ENCODE data around the gene IL32.

DNA sequence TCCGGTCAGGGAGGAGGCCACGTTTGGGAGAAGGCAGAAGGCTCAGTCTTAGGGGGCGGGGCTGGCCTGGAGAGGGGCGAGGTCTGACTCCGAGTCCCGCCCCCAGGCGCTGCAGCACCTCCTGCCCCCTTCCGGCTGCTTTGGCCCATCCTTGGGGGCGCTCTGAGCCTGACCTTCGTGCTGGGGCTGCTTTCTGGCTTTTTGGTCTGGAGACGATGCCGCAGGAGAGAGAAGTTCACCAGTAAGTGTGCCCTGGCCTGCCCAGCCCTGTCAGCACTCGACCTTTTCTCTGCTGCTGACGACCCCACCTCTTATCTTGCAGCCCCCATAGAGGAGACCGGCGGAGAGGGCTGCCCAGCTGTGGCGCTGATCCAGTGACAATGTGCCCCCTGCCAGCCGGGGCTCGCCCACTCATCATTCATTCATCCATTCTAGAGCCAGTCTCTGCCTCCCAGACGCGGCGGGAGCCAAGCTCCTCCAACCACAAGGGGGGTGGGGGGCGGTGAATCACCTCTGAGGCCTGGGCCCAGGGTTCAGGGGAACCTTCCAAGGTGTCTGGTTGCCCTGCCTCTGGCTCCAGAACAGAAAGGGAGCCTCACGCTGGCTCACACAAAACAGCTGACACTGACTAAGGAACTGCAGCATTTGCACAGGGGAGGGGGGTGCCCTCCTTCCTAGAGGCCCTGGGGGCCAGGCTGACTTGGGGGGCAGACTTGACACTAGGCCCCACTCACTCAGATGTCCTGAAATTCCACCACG is 43.8 kb upstream of the IL32 start:
- TF ChIP-seq, protein P1, sequence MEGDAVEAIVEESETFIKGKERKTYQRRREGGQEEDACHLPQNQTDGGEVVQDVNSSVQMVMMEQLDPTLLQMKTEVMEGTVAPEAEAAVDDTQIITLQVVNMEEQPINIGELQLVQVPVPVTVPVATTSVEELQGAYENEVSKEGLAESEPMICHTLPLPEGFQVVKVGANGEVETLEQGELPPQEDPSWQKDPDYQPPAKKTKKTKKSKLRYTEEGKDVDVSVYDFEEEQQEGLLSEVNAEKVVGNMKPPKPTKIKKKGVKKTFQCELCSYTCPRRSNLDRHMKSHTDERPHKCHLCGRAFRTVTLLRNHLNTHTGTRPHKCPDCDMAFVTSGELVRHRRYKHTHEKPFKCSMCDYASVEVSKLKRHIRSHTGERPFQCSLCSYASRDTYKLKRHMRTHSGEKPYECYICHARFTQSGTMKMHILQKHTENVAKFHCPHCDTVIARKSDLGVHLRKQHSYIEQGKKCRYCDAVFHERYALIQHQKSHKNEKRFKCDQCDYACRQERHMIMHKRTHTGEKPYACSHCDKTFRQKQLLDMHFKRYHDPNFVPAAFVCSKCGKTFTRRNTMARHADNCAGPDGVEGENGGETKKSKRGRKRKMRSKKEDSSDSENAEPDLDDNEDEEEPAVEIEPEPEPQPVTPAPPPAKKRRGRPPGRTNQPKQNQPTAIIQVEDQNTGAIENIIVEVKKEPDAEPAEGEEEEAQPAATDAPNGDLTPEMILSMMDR (IDR thresholded peaks at IDR 0.05), result peak; percentile 61
- no peak for TF ChIP-seq EZH2phosphoT487 (IDR thresholded peaks at IDR 0.05)

Data from neural progenitor cell (in vitro differentiated cells).